Adrenal gland (tissue), 5 donors: ENCODE results near the gene ITPKB.

ENCODE experiments used
- CTCF ChIP-seq, 6 experiments: fragments of 450-650 bp in 4 of 6; fragments of 200-600 bp in 2 of 6; sonication (generic) in 1 of 6; IDR thresholded peaks; 1 replicate in 5 of 6; 2 replicates in 1 of 6; pipeline versions ENCODE4 v1.5.1 to v1.8.0; 2016 to 2021; ENCODE audit warnings: antibody characterized with exemption in 6 of 6, mild to moderate bottlenecking in 2 of 6, moderate library complexity in 1 of 6
- POLR2A ChIP-seq, 2 donors: fragments of 450-650 bp; IDR thresholded peaks; one replicate each; pipeline ENCODE4 v1.6.1; 2017; ENCODE audit warnings: antibody characterized with exemption in 2 of 2, mild to moderate bottlenecking in 2 of 2, moderate library complexity in 1 of 2
- donor health status: DM: no; HTN: no; CAD: no.

- TF ChIP-seq CTCF (IDR thresholded peaks at IDR 0.05) = no peak
- peak in 1 of 2 donors; percentile 57 for TF ChIP-seq POLR2A (IDR thresholded peaks at IDR 0.05)
Measured at GRCh38 chr1:226738995-226739695, at the start of gene ITPKB.
